ENCODE data around the gene RSRC1. TPM values are rescaled to one million over a fixed set of nuclear protein-coding genes. Genes with fewer than 3 reads are reported as not detected.

The RSRC1 gene
- total and polyA plus RNA-seq, 11 donors: 9.5 to 24.9 (median 21.3) TPM

- Histone ChIP-seq H3K27ac (no peak overlapping the region), H3K27me3 (no peaks in the 10 kb centered on the region), H3K9me3 (no peaks in the 10 kb centered on the region), H3K36me3 (peaks cover 0 to 28% (median 6%) of the 10 kb centered on the region in 9 donors), H3K4me1 (no peaks in the 10 kb centered on the region), H3K4me3 (no peak overlapping the region)
- TF ChIP-seq POLR2A (IDR thresholded peaks at IDR 0.05) (no peak), CTCF (IDR thresholded peaks at IDR 0.05) (no peak)
- no peak for ATAC-seq
- 89 to 97% (median 94%) methylated on average over 2 of the region's 2 CpGs for WGBS, 4 donors
- intact Hi-C loops (cut with DNase I): no loop called here
- DNase-seq: no peak
These were observed 24.5 kb downstream of the RSRC1 start for GRCh38 chr3:158134363-158134762.

GRCh38 chr3:158140396-158140795, 30.5 kb downstream of the RSRC1 start:
- TF ChIP-seq POLR2A (IDR thresholded peaks at IDR 0.05): no peak
- no peak for TF ChIP-seq CTCF (IDR thresholded peaks at IDR 0.05)
- 94 to 96% (median 95%) methylated on average over 2 of the region's 2 CpGs for WGBS, 4 donors
- H3K27me3 ChIP-seq: no peaks in the 10 kb centered on the region
- H3K4me1 ChIP-seq: no peaks in the 10 kb centered on the region
- H3K27ac ChIP-seq: no peak overlapping the region
- peaks cover 0 to 6% (median 0%) of the 10 kb centered on the region in 12 donors for H3K9me3 ChIP-seq
- H3K4me3 ChIP-seq: no peak overlapping the region
- intact Hi-C loops (cut with DNase I): no loop called here
- peaks cover 0 to 15% (median 3%) of the 10 kb centered on the region in 9 donors for H3K36me3 ChIP-seq
- no peak for DNase-seq
- ATAC-seq: no peak

- Histone ChIP-seq H3K9me3 (peaks cover 0 to 10% (median 0%) of the 10 kb centered on the region in 12 donors), H3K4me3 (no peak overlapping the region), H3K36me3 (no peaks in the 10 kb centered on the region), H3K4me1 (peaks cover 0 to 8% (median 0%) of the 10 kb centered on the region in 12 donors), H3K27ac (no peak overlapping the region), H3K27me3 (no peaks in the 10 kb centered on the region)
- TF ChIP-seq POLR2A (IDR thresholded peaks at IDR 0.05): no peak
- TF ChIP-seq CTCF (IDR thresholded peaks at IDR 0.05): no peak
- DNase-seq: no peak
- intact Hi-C loops (cut with DNase I): no loop called here
- no peak for ATAC-seq
- 57 to 90% (median 74%) methylated on average over 2 of the region's 2 CpGs for WGBS, 4 donors
These were observed 38.3 kb downstream of the RSRC1 start for GRCh38 chr3:158148218-158148617.

GRCh38 chr3:158152186-158152585, 42.3 kb downstream of the RSRC1 start:
- H3K36me3 ChIP-seq: no peaks in the 10 kb centered on the region
- no peak overlapping the region for H3K27ac ChIP-seq
- TF ChIP-seq CTCF (IDR thresholded peaks at IDR 0.05): no peak
- no peak for TF ChIP-seq POLR2A (IDR thresholded peaks at IDR 0.05)
- peak in 1 of 5 donors; percentile 28 for DNase-seq
- peaks cover 0 to 7% (median 0%) of the 10 kb centered on the region in 12 donors for H3K9me3 ChIP-seq
- H3K27me3 ChIP-seq: no peaks in the 10 kb centered on the region
- 43 to 72% (median 57%) methylated on average over 2 of the region's 2 CpGs for WGBS, 4 donors
- intact Hi-C loops (cut with DNase I): no loop called here
- H3K4me1 ChIP-seq: peaks cover 0 to 8% (median 0%) of the 10 kb centered on the region in 12 donors
- no peak overlapping the region for H3K4me3 ChIP-seq
- ATAC-seq: peak; percentile 55 to 90 (median 68)
